ENCODE measurements around the gene OIP5. TPM values are rescaled to one million over a fixed set of nuclear protein-coding genes. Genes with fewer than 3 reads are reported as not detected.
"Not testable (repeated sequence)": the region's sequence is repeated elsewhere in the genome, so short reads cannot be mapped to it uniquely, and the experiment has no call there.

The OIP5 gene
- total RNA-seq, 1 experiment from 2014 or later = 40.3 TPM

- Histone ChIP-seq H3F3A (ENCODE audit: low read length, unreplicated experiment) (no peaks in the 10 kb centered on the region), H2AFZ (ENCODE audit: low read length) (peak overlapping the region; percentile 97), H3K27me3 (ENCODE audit: low read length) (no peaks in the 10 kb centered on the region), H3K27ac (ENCODE audit: low read length) (peak overlapping the region; percentile 48; the same call in 1 of the 2 replicates), H4K20me1 (ENCODE audit: low read length) (no peaks in the 10 kb centered on the region), H3K4me3 (ENCODE audit: low read length) (peak overlapping the region; percentile 87), H3K4me2 (ENCODE audit: low read length) (peak overlapping the region; percentile 93), H3K9ac (ENCODE audit: low read length) (peak overlapping the region; percentile 92), H3K36me3 (ENCODE audit: low read depth, low read length) (no peaks in the 10 kb centered on the region), H3K79me2 (ENCODE audit: low read length) (peaks cover 50% of the 10 kb centered on the region), H3K9me2 (replicated peaks; ENCODE audit: low read length) (no peaks in the 10 kb centered on the region), H3K4me1 (ENCODE audit: insufficient read depth, low read length) (peaks cover 11% of the 10 kb centered on the region; the same call in 1 of the 2 replicates), H3K9me3 (ENCODE audit: low read length) (no peaks in the 10 kb centered on the region)
- TF ChIP-seq EZH2phosphoT487 (IDR thresholded peaks at IDR 0.05; ENCODE audit: borderline replicate concordance, low read length) = no peak
- peak; percentile 71; the same call in 1 of the 2 replicates for TF ChIP-seq CTCF (conservative IDR thresholded peaks at IDR 0.05; ENCODE audit: low read depth, low read length)
- TF ChIP-seq EZH2 (IDR thresholded peaks at IDR 0.05; ENCODE audit: low read length, unreplicated experiment) = no peak
- intact Hi-C loops (cut with micrococcal nuclease) = loop anchor here (1.0 to 2.0 kb wide), 2 partner anchors 47 to 101 kb away; partner anchors contain the start of gene CHP1
- DNase-seq = peak; percentile 74
- ChIA-PET POLR2A (ENCODE audit: unreplicated experiment) (no interaction called here), CTCF (no interaction called here)
- BruUV-seq (replicated peaks) = no TSS peak
- peak; percentile 1; the same call in 1 of the 2 replicates for ATAC-seq
These were observed 578 bp downstream of the OIP5 start for GRCh38 chr15:41331833-41332193.

- ChIA-PET CTCF (interaction anchor here (0.7 kb wide), 1 partner anchor 100 kb away, joined by 4 read pairs; the partner anchor contains the start of gene CHP1), POLR2A (ENCODE audit: unreplicated experiment) (no interaction called here)
- TF ChIP-seq EZH2 (IDR thresholded peaks at IDR 0.05; ENCODE audit: low read length, unreplicated experiment) (no peak), EZH2phosphoT487 (IDR thresholded peaks at IDR 0.05; ENCODE audit: borderline replicate concordance, low read length) (no peak), CTCF (conservative IDR thresholded peaks at IDR 0.05; ENCODE audit: low read depth, low read length) (no peak)
- Histone ChIP-seq H2AFZ (ENCODE audit: low read length) (peak overlapping the region; percentile 97), H3K4me3 (ENCODE audit: low read length) (peak overlapping the region; percentile 87), H3K4me1 (ENCODE audit: insufficient read depth, low read length) (peaks cover 11% of the 10 kb centered on the region; the same call in 1 of the 2 replicates), H3K36me3 (ENCODE audit: low read depth, low read length) (no peaks in the 10 kb centered on the region; the same call in 1 of the 2 replicates), H3K27me3 (ENCODE audit: low read length) (no peaks in the 10 kb centered on the region), H3K9me2 (replicated peaks; ENCODE audit: low read length) (no peaks in the 10 kb centered on the region), H3K4me2 (ENCODE audit: low read length) (peak overlapping the region; percentile 93), H3F3A (ENCODE audit: low read length, unreplicated experiment) (no peaks in the 10 kb centered on the region), H3K9ac (ENCODE audit: low read length) (peak overlapping the region; percentile 92), H3K27ac (ENCODE audit: low read length) (no peak overlapping the region), H4K20me1 (ENCODE audit: low read length) (no peaks in the 10 kb centered on the region), H3K79me2 (ENCODE audit: low read length) (peaks cover 44% of the 10 kb centered on the region), H3K9me3 (ENCODE audit: low read length) (no peaks in the 10 kb centered on the region)
- intact Hi-C loops (cut with micrococcal nuclease) = no loop called here
- ATAC-seq (peak; percentile 10; the same call in 1 of the 2 replicates), DNase-seq (peak; percentile 13)
- TSS peak; percentile 64 for BruUV-seq (replicated peaks)
These were observed 1.1 kb downstream of the OIP5 start for GRCh38 chr15:41331281-41331680.

GRCh38 chr15:41323611-41324010 is 8.8 kb downstream of the OIP5 start:
- H3K4me3 ChIP-seq (ENCODE audit: low read length) = no peak overlapping the region
- H3K36me3 ChIP-seq (ENCODE audit: low read depth, low read length) = no peaks in the 10 kb centered on the region; the same call in 1 of the 2 replicates
- H3K79me2 ChIP-seq (ENCODE audit: low read length) = no peaks in the 10 kb centered on the region
- no peak overlapping the region for H2AFZ ChIP-seq (ENCODE audit: low read length)
- ATAC-seq = no peak
- H3K9me3 ChIP-seq (ENCODE audit: low read length) = no peaks in the 10 kb centered on the region
- H3K4me2 ChIP-seq (ENCODE audit: low read length) = no peak overlapping the region
- no peaks in the 10 kb centered on the region for H4K20me1 ChIP-seq (ENCODE audit: low read length)
- BruUV-seq (replicated peaks) = no TSS peak
- no peaks in the 10 kb centered on the region for H3K9me2 ChIP-seq (replicated peaks; ENCODE audit: low read length)
- no peaks in the 10 kb centered on the region for H3F3A ChIP-seq (ENCODE audit: low read length, unreplicated experiment)
- intact Hi-C loops (cut with micrococcal nuclease) = no loop called here
- DNase-seq = no peak
- TF ChIP-seq EZH2 (IDR thresholded peaks at IDR 0.05; ENCODE audit: low read length, unreplicated experiment) (no peak), EZH2phosphoT487 (IDR thresholded peaks at IDR 0.05; ENCODE audit: borderline replicate concordance, low read length) (no peak), CTCF (conservative IDR thresholded peaks at IDR 0.05; ENCODE audit: low read depth, low read length) (no peak)
- no peak overlapping the region for H3K27ac ChIP-seq (ENCODE audit: low read length)
- no peak overlapping the region for H3K9ac ChIP-seq (ENCODE audit: low read length)
- ChIA-PET CTCF (no interaction called here), POLR2A (ENCODE audit: unreplicated experiment) (no interaction called here)
- no peaks in the 10 kb centered on the region for H3K4me1 ChIP-seq (ENCODE audit: insufficient read depth, low read length)
- no peaks in the 10 kb centered on the region for H3K27me3 ChIP-seq (ENCODE audit: low read length)

GRCh38 chr15:41320805-41321330 is 11.5 kb downstream of the OIP5 start:
- H3K4me2 ChIP-seq (ENCODE audit: low read length); BruUV-seq (replicated peaks); H3K27ac ChIP-seq (ENCODE audit: low read length); H3K79me2 ChIP-seq (ENCODE audit: low read length); H3K9me2 ChIP-seq (replicated peaks; ENCODE audit: low read length); H3K36me3 ChIP-seq (ENCODE audit: low read depth, low read length); H4K20me1 ChIP-seq (ENCODE audit: low read length); H3K27me3 ChIP-seq (ENCODE audit: low read length); ATAC-seq; CTCF ChIA-PET; H3K4me1 ChIP-seq (ENCODE audit: insufficient read depth, low read length); H3K9me3 ChIP-seq (ENCODE audit: low read length); H3K9ac ChIP-seq (ENCODE audit: low read length); H3F3A ChIP-seq (ENCODE audit: low read length, unreplicated experiment); H3K4me3 ChIP-seq (ENCODE audit: low read length); intact Hi-C loops (cut with micrococcal nuclease); DNase-seq; POLR2A ChIA-PET (ENCODE audit: unreplicated experiment); H2AFZ ChIP-seq (ENCODE audit: low read length): not testable (repeated sequence)

All from PC-3 (cell line).